HCT116 (cell line): Measurements from ENCODE around the gene TTC12. TPM values are rescaled to one million over a fixed set of nuclear protein-coding genes. Genes with fewer than 3 reads are reported as not detected.

Source experiments
- ATAC-seq: fragments of 200-7000 bp; cut with Tn5 transposase; 2 replicates; pipeline ENCODE4 v1.9.1; 2020; ENCODE audit warnings: mild to moderate bottlenecking, moderate library complexity
- BruUV-seq: library from RNA; stranded (reverse); fragments of 400-500 nt; replicated peaks from 2 replicates; lab custom pipeline; 2021; lab: Mats Ljungman, UMichigan
- CTCF ChIA-PET: fragments of 300-600 bp; sonication (Branson Sonifier 250); formaldehyde crosslinking; loops from one replicate; lab custom pipeline; 2021; ENCODE audit warnings: antibody characterized with exemption; lab: Charles Lee
- POLR2A ChIA-PET: fragments of 300-600, 350-600 bp; sonication (Branson Sonifier 250); formaldehyde crosslinking; loops from one replicate; lab custom pipeline; 2021; ENCODE audit warnings: antibody characterized with exemption; lab: Charles Lee
- RAD21 ChIA-PET, 2 experiments: fragments of 300-600 bp; sonication (Branson Sonifier 250); formaldehyde crosslinking; loops; one replicate each; lab custom pipeline; 2023; ENCODE audit warnings: low total read pairs in 2 of 2; ENCODE audit not compliant: uncharacterized antibody in 2 of 2, unreplicated experiment in 2 of 2, low non-redundant PET in 1 of 2; lab: Charles Lee
- DNase-seq: peaks from one replicate; pipeline ENCODE4 v3.0.0-alpha.2; 2010; ENCODE audit warnings: low read depth, low spot score
- H2AFZ ChIP-seq: fragments of 200-600 bp; shearing (Covaris generic), sonication (generic); 2 replicates; pipeline ENCODE4 v1.6.1; 2017; ENCODE audit warnings: low read depth, mixed run types, mixed read lengths, antibody characterized with exemption, low read length; ENCODE audit not compliant: poor library complexity, severe bottlenecking
- H3K27ac ChIP-seq: 2 replicates; pipeline ENCODE4 v1.5.1; 2012; ENCODE audit warnings: low read depth, low read length
- H3K27me3 ChIP-seq: fragments of 200-600 bp; sonication (generic); 2 replicates; pipeline ENCODE4 v1.6.1; 2016; ENCODE audit warnings: mixed run types, low read length, mixed read lengths; ENCODE audit not compliant: insufficient read depth
- H3K36me3 ChIP-seq, 2 experiments: fragments of 200-500 bp in 1 of 2; fragments of 200-600 bp in 1 of 2; sonication (Bioruptor generic) in 1 of 2; sonication (generic) in 1 of 2; 2 replicates each; pipeline versions ENCODE4 v1.5.1 to v1.6.1; 2014 to 2016; ENCODE audit warnings: low read length in 2 of 2, inconsistent platforms in 1 of 2, mixed read lengths in 1 of 2, mixed run types in 1 of 2; ENCODE audit not compliant: insufficient read depth in 2 of 2, control insufficient read depth in 1 of 2
- H3K4me1 ChIP-seq, 2 experiments: fragments of 200-600 bp in 1 of 2; sonication (generic) in 1 of 2; 2 replicates each; pipeline versions ENCODE4 v1.5.1 to v1.6.1; 2012 to 2017; ENCODE audit warnings: low read length in 2 of 2, inconsistent platforms in 1 of 2, mild to moderate bottlenecking in 1 of 2, mixed read lengths in 1 of 2, mixed run types in 1 of 2, moderate library complexity in 1 of 2; ENCODE audit not compliant: insufficient read depth in 2 of 2, control insufficient read depth in 1 of 2
- H3K4me2 ChIP-seq: fragments of 200-600 bp; sonication (generic); 2 replicates; pipeline ENCODE4 v1.6.1; 2017; ENCODE audit warnings: mixed run types, low read length, mixed read lengths
- H3K4me3 ChIP-seq, 2 experiments: fragments of 200-600 bp in 1 of 2; sonication (generic) in 1 of 2; replicated peaks in 1 of 2; 2 replicates each; pipeline ENCODE4 v1.5.1; 2011 to 2016; ENCODE audit warnings: low read length in 2 of 2, control low read depth in 1 of 2, low read depth in 1 of 2, mild to moderate bottlenecking in 1 of 2, mixed read lengths in 1 of 2, mixed run types in 1 of 2
- H3K79me2 ChIP-seq: fragments of 200-600 bp; sonication (generic); 2 replicates; pipeline ENCODE4 v1.6.1; 2017; ENCODE audit warnings: mild to moderate bottlenecking, mixed run types, low read length, moderate library complexity, mixed read lengths; ENCODE audit not compliant: insufficient read depth
- H3K9ac ChIP-seq: fragments of 200-600 bp; sonication (generic); 2 replicates; pipeline ENCODE4 v1.6.1; 2016; ENCODE audit warnings: low read length, mixed read lengths
- H3K9me2 ChIP-seq: fragments of 200-600 bp; sonication (generic), shearing (Covaris generic); 2 replicates; pipeline ENCODE4 v1.6.1; 2017; ENCODE audit warnings: mixed run types, mild to moderate bottlenecking, moderate library complexity; ENCODE audit not compliant: insufficient read depth
- H3K9me3 ChIP-seq, 2 experiments: fragments of 200-500 bp in 1 of 2; fragments of 200-600 bp in 1 of 2; sonication (Bioruptor generic) in 1 of 2; sonication (generic) in 1 of 2; 2 replicates each; pipeline ENCODE4 v1.6.1; 2014 to 2017; ENCODE audit warnings: low read length in 2 of 2, mixed read lengths in 2 of 2, inconsistent platforms in 1 of 2, low read depth in 1 of 2, mild to moderate bottlenecking in 1 of 2, mixed run types in 1 of 2, moderate library complexity in 1 of 2; ENCODE audit not compliant: control insufficient read depth in 1 of 2, insufficient read depth in 1 of 2
- H4K20me1 ChIP-seq: fragments of 200-600 bp; sonication (generic), shearing (Covaris generic); 2 replicates; pipeline ENCODE4 v1.6.1; 2017; ENCODE audit warnings: mixed run types, mild to moderate bottlenecking, moderate library complexity; ENCODE audit not compliant: insufficient read depth
- CTCF ChIP-seq, 3 experiments: fragments of 200-600 bp in 1 of 3; sonication (generic) in 1 of 3; IDR thresholded peaks in 2 of 3; conservative IDR thresholded peaks in 1 of 3; 2 replicates each; pipeline ENCODE4 v1.5.1; 2012 to 2017; ENCODE audit warnings: low read depth in 2 of 3, low read length in 2 of 3, antibody characterized with exemption in 1 of 3, borderline replicate concordance in 1 of 3, control low read depth in 1 of 3, mild to moderate bottlenecking in 1 of 3, mixed read lengths in 1 of 3, mixed run types in 1 of 3, moderate library complexity in 1 of 3; ENCODE audit not compliant: insufficient read depth in 1 of 3
- ELF1 ChIP-seq: IDR thresholded peaks from 2 replicates; pipeline ENCODE4 v1.6.1; 2012; ENCODE audit warnings: low read depth, borderline replicate concordance
- EZH2phosphoT487 ChIP-seq: fragments of 200-600 bp; IDR thresholded peaks from 2 replicates; pipeline ENCODE4 v1.6.1; 2018; ENCODE audit warnings: antibody characterized with exemption, borderline replicate concordance
- FOSL1 ChIP-seq: IDR thresholded peaks from 2 replicates; pipeline ENCODE4 v1.6.1; 2012; ENCODE audit warnings: low read depth
- POLR2A ChIP-seq: IDR thresholded peaks from 2 replicates; pipeline ENCODE4 v1.7.0; 2011; ENCODE audit warnings: borderline replicate concordance; ENCODE audit not compliant: insufficient read depth, insufficient read length; ENCODE audit errors: extremely low read depth
- RAD21 ChIP-seq: IDR thresholded peaks from 2 replicates; pipeline ENCODE4 v1.6.1; 2012; ENCODE audit warnings: low read depth, mild to moderate bottlenecking
- REST ChIP-seq: IDR thresholded peaks from 2 replicates; pipeline ENCODE4 v1.6.1; 2012; ENCODE audit warnings: low read depth
- SIN3A ChIP-seq: IDR thresholded peaks from 2 replicates; pipeline ENCODE4 v1.6.1; 2012; ENCODE audit warnings: low read depth
- SP1 ChIP-seq: IDR thresholded peaks from 2 replicates; pipeline ENCODE4 v1.6.1; 2012; ENCODE audit warnings: low read depth
- SRF ChIP-seq: IDR thresholded peaks from 2 replicates; pipeline ENCODE4 v1.6.1; 2012; ENCODE audit warnings: low read depth
- TCF7L2 ChIP-seq: IDR thresholded peaks from 2 replicates; pipeline ENCODE4 v1.7.0; 2011; ENCODE audit warnings: borderline replicate concordance, inconsistent platforms; ENCODE audit not compliant: insufficient read depth, insufficient read length; ENCODE audit errors: extremely low read depth
- ZBTB33 ChIP-seq: IDR thresholded peaks from 2 replicates; pipeline ENCODE4 v1.6.1; 2011; ENCODE audit warnings: mild to moderate bottlenecking, low read length, moderate library complexity; ENCODE audit not compliant: insufficient replicate concordance; ENCODE audit errors: extremely low read depth
- ZNF274 ChIP-seq: fragments of 200-500 bp; sonication (Bioruptor generic); IDR thresholded peaks from 2 replicates; pipeline ENCODE4 v1.6.1; 2014; ENCODE audit warnings: mild to moderate bottlenecking, low read depth, low read length, inconsistent platforms
- intact Hi-C: fragments of 100-400 bp; cut with micrococcal nuclease; formaldehyde crosslinking; loops from 2 replicates; pipeline ENCODE4 v1.10.0; 2022
- total RNA-seq: library from RNA; stranded (reverse); gene quantifications from one replicate; pipeline ENCODE4 v1.2.1, GENCODE V29; 2021; ENCODE audit not compliant: unreplicated experiment
- TF ChIP-seq, protein P1 (sequence below): IDR thresholded peaks from 2 replicates; pipeline ENCODE4 v1.6.1; 2012

The TTC12 gene
- total RNA-seq, 1 experiment from 2014 or later = 12.6 TPM

DNA sequence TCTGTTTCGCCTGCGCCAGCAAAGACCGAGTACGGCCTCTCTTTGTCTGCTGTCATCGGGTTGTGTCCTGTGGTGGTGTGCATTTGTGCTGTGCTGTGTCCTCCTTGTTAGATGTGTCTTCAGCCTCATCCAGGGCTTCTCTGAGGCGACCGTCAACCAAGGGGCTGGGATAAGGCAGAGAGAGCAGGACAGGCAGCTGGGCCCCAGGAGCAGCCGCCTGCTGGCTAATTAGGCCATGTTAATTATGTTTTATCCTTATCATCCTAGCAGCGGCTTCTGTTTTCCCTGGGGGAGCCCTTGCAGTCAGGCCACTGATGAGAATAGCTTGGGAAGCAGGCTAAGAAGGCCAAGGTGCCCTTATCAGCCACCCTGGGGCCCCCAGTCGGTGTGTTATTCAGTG is 40.7 kb upstream of the TTC12 start:
- TF ChIP-seq ZNF274 (no peak), EZH2phosphoT487 (no peak), REST (no peak), ELF1 (no peak), SP1 (no peak), SRF (no peak), ZBTB33 (no peak), FOSL1 (no peak), CTCF (IDR thresholded peaks at IDR 0.05 in 2 of 3, conservative IDR thresholded peaks at IDR 0.05 in 1 of 3; ENCODE audit: borderline replicate concordance in 1 of 3, insufficient read depth in 1 of 3, low read depth in 2 of 3, low read length in 2 of 3) (no peak), SIN3A (no peak), POLR2A (no peak), RAD21 (no peak), TCF7L2 (no peak)
- TF ChIP-seq, protein P1, sequence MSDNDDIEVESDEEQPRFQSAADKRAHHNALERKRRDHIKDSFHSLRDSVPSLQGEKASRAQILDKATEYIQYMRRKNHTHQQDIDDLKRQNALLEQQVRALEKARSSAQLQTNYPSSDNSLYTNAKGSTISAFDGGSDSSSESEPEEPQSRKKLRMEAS = no peak
- CTCF ChIA-PET = no interaction called here
- H3K4me2 ChIP-seq = no peak overlapping the region
- no peaks in the 10 kb centered on the region for H4K20me1 ChIP-seq
- no peak overlapping the region for H3K9ac ChIP-seq
- DNase-seq (no peak), ATAC-seq (no peak)
- H3K27me3 ChIP-seq = peaks cover 20% of the 10 kb centered on the region; the same call in 1 of the 2 replicates
- H3K27ac ChIP-seq = no peak overlapping the region
- no peak overlapping the region for H2AFZ ChIP-seq
- intact Hi-C loops = no loop called here
- RAD21 ChIA-PET = no interaction called here
- no peaks in the 10 kb centered on the region for H3K4me1 ChIP-seq
- POLR2A ChIA-PET = no interaction called here
- no peaks in the 10 kb centered on the region for H3K9me3 ChIP-seq
- no TSS peak for BruUV-seq
- H3K79me2 ChIP-seq = no peaks in the 10 kb centered on the region
- H3K36me3 ChIP-seq = no peaks in the 10 kb centered on the region
- no peak overlapping the region for H3K4me3 ChIP-seq
- no peaks in the 10 kb centered on the region for H3K9me2 ChIP-seq
